ENCODE measurements around the gene ETNPPL. TPM values are rescaled to one million over a fixed set of nuclear protein-coding genes. Genes with fewer than 3 reads are reported as not detected.

The ETNPPL gene
- polyA plus RNA-seq, 1 experiment = not detected

DNA sequence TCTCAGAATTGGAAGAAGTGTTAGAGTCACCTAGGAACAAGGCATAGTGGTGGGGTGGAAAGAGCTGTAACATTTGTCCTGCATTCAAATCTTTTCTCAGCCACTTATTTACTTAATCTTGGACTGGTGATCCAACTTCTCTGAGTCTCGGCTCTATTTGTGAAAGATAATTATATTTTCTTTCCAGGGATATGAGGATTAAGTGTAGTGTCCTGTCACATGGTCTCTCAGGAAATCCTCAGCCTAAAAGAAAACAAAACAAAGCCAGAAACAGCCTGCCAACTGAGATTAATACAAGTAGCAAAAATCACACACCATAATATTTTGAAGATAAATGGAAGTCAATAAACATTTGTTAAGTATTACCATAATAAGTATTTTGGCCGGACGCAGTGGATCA lies 33.3 kb upstream of the ETNPPL start:
- no peak for DNase-seq (ENCODE audit: low read depth)
- H3K4me3 ChIP-seq (ENCODE audit: low read depth, low read length) = no peak overlapping the region
- TF ChIP-seq, protein P1, sequence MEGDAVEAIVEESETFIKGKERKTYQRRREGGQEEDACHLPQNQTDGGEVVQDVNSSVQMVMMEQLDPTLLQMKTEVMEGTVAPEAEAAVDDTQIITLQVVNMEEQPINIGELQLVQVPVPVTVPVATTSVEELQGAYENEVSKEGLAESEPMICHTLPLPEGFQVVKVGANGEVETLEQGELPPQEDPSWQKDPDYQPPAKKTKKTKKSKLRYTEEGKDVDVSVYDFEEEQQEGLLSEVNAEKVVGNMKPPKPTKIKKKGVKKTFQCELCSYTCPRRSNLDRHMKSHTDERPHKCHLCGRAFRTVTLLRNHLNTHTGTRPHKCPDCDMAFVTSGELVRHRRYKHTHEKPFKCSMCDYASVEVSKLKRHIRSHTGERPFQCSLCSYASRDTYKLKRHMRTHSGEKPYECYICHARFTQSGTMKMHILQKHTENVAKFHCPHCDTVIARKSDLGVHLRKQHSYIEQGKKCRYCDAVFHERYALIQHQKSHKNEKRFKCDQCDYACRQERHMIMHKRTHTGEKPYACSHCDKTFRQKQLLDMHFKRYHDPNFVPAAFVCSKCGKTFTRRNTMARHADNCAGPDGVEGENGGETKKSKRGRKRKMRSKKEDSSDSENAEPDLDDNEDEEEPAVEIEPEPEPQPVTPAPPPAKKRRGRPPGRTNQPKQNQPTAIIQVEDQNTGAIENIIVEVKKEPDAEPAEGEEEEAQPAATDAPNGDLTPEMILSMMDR (IDR thresholded peaks at IDR 0.05; ENCODE audit: insufficient read depth, low read depth, low read length) = no peak
- no peaks in the 10 kb centered on the region for H3K27me3 ChIP-seq (ENCODE audit: control insufficient read depth, insufficient read depth, low read length)
- H3K36me3 ChIP-seq (ENCODE audit: control insufficient read depth, insufficient read depth, low read length) = no peaks in the 10 kb centered on the region
- ChIA-PET CTCF (no interaction called here), POLR2A (no interaction called here)

DNA sequence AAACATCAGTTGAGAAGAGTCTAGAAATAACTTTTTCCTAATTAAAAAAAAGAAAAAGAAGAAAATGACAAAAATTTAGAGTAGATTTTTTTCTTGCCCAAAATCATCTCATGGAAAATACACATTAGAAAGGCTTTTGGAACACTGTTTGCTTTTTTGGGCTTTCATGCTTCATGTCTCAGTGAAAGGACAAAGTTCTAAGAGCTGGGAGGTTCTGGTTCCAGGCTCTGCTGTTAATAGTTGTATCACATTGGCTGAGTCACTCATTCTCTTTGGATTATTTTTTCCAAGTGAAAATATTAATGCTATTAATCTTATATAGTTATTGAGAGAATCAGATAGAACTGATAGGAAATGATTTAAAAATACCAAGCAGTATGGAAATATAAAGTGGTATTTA lies 32.9 kb upstream of the ETNPPL start:
- ChIA-PET CTCF (no interaction called here), POLR2A (interaction anchor here (0.6 kb wide), 1 partner anchor 187 kb away, joined by 3 read pairs; no protein-coding TSS in a partner anchor)
- TF ChIP-seq, protein P1 (IDR thresholded peaks at IDR 0.05; ENCODE audit: insufficient read depth, low read depth, low read length) = no peak
- Histone ChIP-seq H3K27me3 (ENCODE audit: control insufficient read depth, insufficient read depth, low read length) (no peaks in the 10 kb centered on the region), H3K36me3 (ENCODE audit: control insufficient read depth, insufficient read depth, low read length) (no peaks in the 10 kb centered on the region), H3K4me3 (ENCODE audit: low read depth, low read length) (no peak overlapping the region)
- DNase-seq (ENCODE audit: low read depth) = no peak

DNA sequence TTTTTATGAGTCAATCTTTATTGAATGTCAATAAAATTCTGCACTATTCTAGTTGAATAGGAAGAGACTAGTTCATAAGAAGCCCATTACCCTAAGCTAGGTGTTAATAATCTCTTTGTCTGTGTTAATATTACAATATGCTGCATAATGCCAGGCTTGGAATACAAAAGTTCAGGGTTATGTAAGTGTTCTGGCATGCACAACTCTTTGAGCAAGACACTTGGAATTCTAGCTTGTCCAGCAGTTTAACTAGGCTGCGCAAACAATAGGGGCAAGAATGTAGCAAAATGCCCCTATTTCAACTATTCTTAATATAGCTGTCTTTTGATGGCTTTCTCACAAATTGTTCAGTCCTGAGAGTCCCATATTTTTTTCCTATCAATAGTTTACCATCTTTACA lies 31.3 kb upstream of the ETNPPL start:
- POLR2A ChIA-PET = no interaction called here
- H3K36me3 ChIP-seq (ENCODE audit: control insufficient read depth, insufficient read depth, low read length) = no peaks in the 10 kb centered on the region
- no peaks in the 10 kb centered on the region for H3K27me3 ChIP-seq (ENCODE audit: control insufficient read depth, insufficient read depth, low read length)
- TF ChIP-seq, protein P1 (IDR thresholded peaks at IDR 0.05; ENCODE audit: insufficient read depth, low read depth, low read length) = no peak
- CTCF ChIA-PET = interaction anchor here (1.4 kb wide), 1 partner anchor 505 kb away, joined by 3 read pairs; no protein-coding TSS in a partner anchor
- DNase-seq (ENCODE audit: low read depth) = no peak
- no peak overlapping the region for H3K4me3 ChIP-seq (ENCODE audit: low read depth, low read length)

DNA sequence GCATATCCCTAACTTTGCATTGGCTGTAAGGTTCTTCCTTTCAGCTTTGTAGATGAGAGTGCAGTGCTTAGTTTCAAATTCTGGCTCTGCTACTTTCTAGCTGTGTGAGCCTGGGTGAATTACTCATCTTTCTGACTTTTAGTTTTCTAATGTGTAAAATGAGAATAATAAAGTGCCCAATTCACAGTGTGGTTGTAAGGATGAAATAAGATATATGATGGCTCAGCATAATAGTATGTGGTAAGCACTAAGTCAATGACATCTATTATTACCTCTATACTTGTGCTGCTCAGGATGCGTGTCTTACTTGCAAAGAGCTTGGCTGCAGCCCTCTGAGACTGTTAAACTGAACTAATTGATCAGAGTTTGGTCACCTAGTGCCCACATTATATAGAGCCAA lies 30.6 kb upstream of the ETNPPL start:
- no peak overlapping the region for H3K4me3 ChIP-seq (ENCODE audit: low read depth, low read length)
- POLR2A ChIA-PET = no interaction called here
- CTCF ChIA-PET = interaction anchor here (1.4 kb wide), 1 partner anchor 506 kb away, joined by 3 read pairs; no protein-coding TSS in a partner anchor
- DNase-seq (ENCODE audit: low read depth) = no peak
- no peaks in the 10 kb centered on the region for H3K36me3 ChIP-seq (ENCODE audit: control insufficient read depth, insufficient read depth, low read length)
- TF ChIP-seq, protein P1 (IDR thresholded peaks at IDR 0.05; ENCODE audit: insufficient read depth, low read depth, low read length) = no peak
- H3K27me3 ChIP-seq (ENCODE audit: control insufficient read depth, insufficient read depth, low read length) = no peaks in the 10 kb centered on the region

DNA sequence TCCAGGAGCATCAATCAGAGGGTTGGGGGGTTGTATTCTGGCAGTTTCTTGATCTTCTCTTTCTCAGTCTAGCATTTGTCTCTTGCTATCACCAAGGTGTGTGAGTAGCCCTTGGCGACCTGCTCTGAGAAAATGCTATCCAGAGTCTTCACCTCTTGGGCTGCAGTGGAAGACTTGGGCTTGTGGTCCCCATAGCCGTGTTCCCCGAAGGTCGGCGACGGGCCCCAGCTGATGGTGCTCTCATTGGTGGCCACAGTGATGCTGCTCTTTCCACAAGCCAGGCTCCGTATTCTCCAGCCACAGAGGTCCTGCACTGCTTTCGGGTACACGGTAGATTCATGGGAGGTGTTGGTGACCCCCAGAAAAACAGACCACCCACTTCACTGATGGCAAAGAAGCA lies 25.9 kb upstream of the ETNPPL start:
- Histone ChIP-seq H3K27me3 (ENCODE audit: control insufficient read depth, insufficient read depth, low read length) (no peaks in the 10 kb centered on the region), H3K36me3 (ENCODE audit: control insufficient read depth, insufficient read depth, low read length) (no peaks in the 10 kb centered on the region), H3K4me3 (ENCODE audit: low read depth, low read length) (no peak overlapping the region)
- TF ChIP-seq, protein P1 (IDR thresholded peaks at IDR 0.05; ENCODE audit: insufficient read depth, low read depth, low read length) = no peak
- ChIA-PET CTCF (no interaction called here), POLR2A (no interaction called here)
- DNase-seq (ENCODE audit: low read depth) = no peak
